Bone marrow (tissue), 2 donors: Measurements from ENCODE around the gene PPM1N.

Experiments used
- DNase-seq, 2 donors: peaks; one replicate each; lab custom pipeline; 2025; lab: John Stamatoyannopoulos, UW

The PPM1N gene

DNA sequence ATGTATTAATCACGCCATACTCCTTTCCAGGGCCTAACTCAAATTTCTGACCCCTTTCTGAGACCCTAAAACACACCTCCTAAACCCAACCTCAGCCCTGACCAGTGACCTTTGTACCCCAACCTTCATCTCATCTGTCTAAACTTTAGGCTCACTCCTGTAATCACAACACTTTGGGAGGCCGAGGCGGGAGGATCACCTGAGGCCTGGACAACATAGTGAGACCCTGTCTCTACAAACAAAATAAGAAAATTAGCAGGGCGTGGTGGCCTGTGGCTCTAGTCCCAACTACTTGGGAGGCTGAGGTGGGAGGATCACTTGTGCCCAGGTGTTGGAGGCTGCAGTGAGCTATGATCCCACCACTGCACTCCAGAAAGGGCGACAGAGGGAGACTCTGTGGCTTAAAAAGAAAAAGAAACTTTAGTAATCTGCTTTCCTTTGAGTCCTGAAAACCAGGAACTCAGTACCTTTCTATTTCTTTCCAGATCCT lies 6.1 kb upstream of the PPM1N start:
- DNase-seq = no peak

DNA sequence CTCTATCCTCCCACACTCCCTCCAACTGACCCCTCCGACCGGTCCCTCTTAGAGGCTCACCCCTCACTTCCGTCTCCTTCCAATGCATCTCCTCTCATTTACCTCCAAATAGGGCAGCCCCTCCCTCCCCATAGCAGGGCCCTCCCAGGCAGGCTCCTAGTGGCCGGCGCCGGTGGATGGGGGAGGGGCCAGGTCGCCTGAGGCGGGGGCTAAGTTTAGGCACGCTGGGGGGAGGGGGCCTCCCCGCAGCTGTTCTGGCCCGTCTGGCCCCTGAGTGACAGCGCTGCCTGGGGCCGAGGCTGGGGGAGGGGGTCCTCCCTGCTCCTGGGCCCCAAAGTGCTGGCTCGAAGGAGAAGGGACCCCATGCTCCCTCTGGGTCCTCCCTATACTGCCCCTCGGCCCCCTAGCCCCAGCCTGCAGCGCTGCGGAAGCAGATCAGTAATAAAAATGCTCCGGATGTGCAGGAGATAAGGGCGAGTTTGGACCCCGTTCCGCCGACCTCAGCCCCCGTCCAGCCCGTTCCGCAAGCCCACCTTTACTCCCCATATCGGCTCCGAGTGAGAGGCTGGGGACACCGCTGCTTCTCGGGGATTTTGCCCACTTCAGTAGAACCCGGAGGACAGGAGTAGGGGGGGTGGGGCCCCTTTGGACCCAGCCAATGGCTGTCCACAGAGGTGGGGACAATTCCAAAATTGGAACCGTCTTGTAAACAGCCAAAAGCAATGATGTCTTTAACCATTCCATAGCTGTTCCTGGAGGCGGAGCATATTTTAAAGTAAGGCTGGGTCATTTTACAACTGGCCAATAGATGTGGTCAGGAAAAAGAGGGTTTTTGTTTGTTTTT lies 5.4 kb upstream of the PPM1N start:
- no peak for DNase-seq

DNA sequence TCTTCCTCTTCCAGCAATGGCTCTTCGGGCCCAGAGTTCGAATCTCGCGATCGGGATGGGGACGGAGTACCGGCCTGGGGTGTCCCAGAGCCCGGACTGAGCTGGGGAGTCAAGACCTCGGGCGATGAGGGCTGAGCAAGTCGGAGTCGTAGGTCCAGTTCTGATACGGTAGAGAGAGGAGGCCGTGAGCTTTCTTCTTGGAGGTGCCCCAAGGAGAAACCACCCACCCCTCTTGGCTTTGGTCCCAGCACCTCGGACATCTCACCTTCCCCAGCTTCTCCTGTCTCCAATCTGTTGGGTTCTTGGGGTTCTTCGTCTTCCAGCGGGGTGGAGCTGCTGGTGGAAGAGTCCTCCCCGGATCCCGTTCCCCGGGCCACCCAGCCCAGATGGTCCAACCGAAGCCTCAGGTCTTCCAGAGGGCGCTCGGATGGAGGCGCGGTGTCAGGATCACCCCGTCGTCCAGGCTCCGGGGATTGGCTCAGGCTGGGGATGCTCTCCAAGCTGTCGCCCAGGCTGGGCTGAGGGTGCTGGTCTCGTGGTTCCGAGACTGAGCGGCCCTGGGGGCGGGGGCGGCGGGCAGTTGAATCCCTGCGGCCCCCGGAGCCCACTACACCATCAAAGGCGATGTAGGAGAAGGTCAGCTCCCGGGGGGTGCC lies 3.9 kb upstream of the PPM1N start:
- DNase-seq = no peak

DNA sequence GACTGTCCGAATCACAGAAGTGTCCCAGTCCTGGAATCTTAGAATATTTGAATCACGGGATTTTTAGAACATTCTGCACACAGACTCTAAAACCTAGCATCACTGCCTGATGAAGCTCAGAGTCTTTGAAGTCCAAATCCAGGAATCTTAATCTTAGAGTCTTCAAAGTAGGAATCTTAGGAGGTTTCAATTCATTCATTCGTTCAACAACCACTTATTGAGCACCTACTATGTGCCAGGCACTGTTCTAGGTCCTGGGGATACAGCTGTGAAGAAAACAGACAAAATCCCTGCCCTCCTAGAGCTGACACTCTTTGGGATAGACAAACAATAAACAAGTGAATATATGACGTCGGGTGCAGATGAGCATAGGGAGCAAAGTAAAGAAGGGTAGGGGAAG lies 3.1 kb upstream of the PPM1N start:
- no peak for DNase-seq

DNA sequence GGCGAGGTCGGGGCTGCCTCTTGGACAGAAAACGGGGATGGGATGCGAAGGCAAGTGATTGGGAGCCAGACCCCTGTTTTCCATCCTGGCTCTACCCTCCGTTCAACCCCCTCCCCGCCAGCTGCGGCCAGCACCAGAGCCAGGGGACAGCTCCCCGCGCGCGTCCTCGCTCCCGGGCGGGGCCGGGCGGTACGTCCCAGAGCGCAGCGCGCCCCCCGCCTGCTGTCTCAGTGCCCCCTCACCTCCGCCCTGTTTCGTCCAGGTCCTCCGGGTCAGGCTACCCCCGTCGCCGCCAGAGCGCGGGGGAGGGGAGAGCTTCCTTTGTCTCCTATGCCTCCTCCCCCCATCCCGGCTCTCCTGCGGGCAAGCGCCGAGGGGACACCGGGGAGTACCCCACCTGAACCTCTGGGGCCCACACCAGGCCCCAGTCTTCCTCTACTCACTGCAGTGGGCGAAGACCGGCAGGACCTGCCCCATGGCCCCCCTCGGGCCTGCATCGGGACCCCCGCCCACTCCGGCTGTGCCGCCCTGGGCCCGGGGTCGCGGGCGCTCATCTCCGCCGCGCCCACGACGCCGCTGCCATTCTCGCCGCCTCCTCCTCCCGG lies 1.8 kb upstream of the PPM1N start:
- peak in 1 of 2 donors; percentile 25 for DNase-seq

DNA sequence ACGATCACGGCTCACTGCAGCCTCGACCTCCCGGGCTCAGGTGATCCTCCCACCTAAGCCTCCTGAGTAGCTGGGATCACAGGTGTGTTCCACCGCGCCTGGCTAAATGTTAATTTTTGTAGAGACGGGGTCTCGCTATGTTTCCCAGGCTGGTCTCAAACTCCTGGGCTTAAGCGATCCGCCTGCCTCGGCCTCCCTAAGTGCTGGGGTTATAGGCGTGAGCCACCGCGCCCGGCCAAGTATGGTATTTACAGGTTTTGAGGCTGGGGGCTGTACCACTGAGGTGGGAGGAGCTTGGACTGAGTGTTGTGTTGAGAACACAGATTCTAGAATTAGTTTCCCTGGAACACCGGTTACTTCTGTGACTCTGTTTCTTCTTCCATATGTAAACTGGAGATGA lies 452 bp upstream of the PPM1N start:
- no peak for DNase-seq

DNA sequence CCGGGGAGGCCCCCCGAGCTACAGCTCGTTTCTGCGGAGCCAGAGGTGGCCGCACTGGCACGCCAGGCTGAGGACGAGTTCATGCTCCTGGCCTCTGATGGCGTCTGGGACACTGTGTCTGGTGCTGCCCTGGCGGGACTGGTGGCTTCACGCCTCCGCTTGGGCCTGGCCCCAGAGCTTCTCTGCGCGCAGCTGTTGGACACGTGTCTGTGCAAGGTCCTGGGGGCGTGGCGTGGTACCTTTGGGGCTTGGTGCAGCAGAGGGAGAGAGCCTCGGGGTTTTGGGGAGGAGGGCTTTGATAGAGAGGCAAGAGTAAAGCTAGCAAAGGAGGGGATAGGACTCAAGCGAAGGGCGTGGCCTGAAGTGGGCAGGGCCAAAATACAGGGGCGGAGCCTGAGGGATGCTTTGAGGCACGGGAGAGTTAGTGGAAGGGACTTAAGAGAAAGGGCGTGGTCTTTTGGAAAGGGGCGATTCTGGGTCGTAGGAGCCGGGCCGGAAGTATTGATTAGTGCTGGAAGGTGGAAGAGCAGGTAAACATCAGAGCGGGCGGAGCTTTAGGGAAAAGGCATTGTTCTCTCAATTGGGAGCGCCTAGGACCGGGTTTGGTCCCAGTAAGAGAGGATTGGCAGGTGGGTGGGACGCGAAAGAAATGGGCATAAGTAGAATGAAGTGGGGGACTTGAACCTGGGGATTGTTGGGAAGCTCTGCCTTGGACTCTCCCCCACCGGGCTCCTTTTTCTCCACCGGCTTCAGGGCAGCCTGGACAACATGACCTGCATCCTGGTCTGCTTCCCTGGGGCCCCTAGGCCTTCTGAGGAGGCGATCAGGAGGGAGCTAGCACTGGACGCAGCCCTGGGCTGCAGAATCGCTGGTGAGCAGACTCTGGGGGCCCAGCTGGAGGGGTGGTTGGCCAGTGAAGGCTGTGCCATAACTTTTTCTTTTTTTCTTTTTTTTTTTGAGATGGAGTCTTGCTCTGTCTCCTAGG lies 1.2 kb downstream of the PPM1N start:
- peak in 1 of 2 donors; percentile 37 for DNase-seq

DNA sequence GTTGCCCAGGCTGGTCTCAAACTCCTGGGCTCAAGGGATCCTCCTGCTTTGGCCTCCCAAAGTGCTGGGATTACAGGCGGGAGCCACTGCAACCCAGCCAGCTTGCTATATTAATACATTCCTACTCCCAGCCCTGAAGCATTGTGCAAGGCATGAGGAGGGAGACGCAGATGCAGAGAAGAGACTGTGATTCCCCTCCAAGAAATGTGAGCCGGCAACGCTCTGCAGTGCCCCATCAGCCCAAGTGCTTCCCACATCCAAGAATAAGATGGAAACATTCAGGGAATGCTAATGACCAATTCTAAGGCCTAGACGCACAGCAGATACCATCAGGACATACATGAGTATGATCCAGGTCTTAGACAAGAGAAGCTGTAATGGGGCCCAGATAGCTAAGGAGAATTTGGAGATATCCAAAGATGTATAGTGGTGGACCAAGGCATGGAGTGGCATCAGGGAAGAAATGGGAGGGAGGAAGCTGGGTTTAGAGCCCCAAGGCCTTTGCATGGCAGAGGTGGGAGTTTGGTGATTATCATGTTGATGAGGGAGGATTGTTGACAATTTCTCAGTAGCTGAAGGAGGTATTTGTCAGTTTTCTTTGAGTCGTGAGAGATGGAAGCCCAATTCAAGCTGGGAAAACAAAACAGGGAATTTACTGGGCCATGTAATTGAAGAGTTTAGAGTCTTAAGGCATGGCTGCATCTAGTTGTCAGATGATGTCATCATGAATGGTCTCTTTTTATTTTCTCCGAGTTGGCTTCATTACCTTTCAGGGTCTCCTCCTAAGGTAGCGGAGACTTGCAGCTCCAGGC lies 2.9 kb downstream of the PPM1N start:
- DNase-seq = no peak

DNA sequence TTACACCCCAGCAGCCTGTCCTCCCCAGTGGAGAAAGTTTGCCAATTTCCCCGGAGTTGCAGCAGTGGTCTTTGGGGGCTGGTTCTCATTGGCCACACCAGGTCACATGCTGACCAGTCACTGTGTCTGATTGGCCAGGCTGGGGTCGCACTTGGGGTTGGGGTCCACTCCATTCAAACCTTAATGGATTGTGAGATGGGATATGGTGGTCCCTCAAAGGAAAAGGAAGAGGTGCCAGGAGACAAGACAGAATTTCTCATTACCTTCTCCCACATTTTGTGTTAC lies 3.4 kb downstream of the PPM1N start:
- DNase-seq = no peak

DNA sequence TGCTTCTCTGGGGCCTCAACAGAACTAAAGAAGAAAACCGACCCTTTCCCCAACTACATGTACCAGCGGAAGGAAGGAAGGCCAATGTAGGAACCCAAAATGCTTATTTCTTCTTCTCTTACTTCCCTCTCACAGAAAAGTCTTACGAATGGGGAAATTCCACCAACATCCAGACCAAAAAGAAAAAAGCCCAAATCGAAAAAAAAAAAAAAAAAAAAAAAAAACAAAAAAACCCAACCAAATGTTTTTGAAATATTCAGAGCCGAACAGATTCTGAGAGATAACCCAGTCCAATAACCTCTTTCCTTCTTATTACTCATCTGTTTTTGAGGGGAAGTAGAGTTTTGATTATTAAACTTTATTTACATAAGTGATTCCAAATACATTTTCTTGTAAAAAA lies 3.9 kb downstream of the PPM1N start:
- no peak for DNase-seq

DNA sequence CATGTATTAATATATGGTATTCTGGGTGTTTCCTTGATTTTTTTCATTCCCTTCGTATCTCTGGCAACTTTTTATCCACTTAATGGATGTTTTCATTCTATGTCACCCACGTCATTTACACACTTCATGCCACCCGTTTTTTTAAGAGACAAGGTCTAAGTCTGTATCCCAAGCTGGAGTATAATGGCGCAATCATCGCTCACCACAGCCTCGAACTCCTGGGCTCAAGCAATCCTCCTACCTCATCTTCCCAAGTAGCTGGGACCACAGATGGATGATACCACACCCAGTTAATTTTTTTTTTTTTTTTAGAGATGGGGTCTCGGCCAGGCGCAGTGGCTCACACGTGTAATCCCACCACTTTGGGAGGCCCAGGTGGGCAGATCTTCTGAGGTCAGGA lies 5.7 kb downstream of the PPM1N start:
- DNase-seq = no peak

DNA sequence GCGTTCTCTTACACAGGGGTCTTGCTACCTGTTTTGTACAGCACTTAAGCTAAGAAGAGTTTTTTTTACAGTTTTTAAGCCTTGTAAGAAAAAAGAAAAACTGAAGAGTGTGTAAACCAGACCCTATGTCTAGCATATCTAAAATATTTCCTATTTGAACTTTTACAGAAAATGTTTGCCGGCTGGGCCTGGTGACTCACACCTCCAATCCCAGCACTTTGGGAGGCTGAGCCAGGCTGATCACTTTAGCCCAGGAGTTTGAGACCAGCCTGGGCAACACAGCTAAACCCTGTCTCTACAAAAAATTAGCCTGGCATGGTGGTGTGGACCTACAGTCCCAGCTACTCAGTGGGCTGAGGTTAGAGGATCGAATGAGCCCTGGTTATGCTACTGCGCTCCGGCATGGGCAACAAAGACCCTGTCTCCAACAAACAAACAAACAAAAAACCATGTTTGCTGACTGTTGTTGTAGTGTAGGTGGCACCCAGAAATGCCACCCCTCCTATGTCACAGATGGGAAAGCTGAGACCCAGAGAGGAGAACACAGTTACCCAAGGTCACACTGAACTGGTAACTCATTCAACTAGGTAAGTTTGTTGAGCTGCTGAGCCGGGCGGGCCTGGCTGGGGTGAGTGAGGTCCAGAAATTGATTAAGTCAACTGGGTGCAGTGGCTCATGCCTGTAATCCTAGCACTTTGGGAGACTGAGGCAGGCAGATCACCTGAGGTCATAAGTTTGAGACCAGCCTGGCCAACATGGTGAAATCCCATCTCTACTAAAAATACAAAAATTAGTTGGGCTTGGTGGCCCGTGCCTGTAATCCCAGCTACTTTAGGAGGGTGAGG lies 7.1 kb downstream of the PPM1N start:
- no peak for DNase-seq

DNA sequence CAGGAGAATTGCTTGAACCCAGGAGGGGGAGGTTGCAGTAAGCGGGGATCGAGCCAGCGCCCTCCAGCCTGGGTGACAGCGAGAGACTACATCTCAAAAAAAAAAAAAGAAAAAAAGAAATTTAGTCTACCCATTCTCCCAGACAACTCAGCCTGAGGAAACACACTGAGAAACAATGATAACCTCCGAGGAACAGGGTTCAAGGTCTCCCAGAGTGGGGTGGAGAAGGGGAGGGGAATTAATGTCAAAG lies 7.7 kb downstream of the PPM1N start:
- no peak for DNase-seq

DNA sequence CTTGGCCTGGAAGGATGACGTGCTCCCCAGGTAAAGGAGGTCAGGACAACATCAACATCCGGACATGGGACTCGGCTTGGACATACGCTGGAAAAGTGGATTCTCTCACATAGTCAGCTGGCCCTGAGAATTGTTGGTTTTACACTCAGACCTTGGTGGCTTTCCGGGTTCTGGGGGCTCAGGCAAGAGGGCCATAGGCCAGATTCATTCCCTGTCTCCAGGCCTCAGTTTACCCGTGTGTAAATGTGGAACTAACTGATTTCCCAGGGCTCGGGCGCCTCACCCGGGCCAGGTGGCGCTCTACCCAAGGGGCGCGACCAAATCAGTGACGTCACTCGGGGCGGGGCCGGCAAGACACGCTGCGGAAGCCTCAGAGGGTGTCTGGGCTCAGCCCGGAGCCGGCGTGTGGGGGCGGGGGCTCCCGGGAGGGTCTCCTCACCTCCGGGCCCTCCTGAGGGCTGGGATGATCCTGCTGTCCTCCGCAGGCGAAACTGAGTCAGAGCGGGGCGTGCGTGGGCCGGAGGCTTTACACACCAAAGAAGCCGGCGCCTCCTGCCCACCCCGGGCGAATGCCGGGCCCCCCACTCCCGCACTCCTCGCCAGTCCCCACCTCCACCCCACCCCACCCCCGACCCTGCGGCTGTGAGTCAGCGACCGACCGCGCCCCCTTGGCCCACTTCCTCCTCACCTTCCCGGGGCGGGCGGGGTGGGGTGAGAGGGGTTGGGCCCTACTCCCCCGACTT lies 8.2 kb downstream of the PPM1N start:
- DNase-seq = peak; percentile 84 to 99

DNA sequence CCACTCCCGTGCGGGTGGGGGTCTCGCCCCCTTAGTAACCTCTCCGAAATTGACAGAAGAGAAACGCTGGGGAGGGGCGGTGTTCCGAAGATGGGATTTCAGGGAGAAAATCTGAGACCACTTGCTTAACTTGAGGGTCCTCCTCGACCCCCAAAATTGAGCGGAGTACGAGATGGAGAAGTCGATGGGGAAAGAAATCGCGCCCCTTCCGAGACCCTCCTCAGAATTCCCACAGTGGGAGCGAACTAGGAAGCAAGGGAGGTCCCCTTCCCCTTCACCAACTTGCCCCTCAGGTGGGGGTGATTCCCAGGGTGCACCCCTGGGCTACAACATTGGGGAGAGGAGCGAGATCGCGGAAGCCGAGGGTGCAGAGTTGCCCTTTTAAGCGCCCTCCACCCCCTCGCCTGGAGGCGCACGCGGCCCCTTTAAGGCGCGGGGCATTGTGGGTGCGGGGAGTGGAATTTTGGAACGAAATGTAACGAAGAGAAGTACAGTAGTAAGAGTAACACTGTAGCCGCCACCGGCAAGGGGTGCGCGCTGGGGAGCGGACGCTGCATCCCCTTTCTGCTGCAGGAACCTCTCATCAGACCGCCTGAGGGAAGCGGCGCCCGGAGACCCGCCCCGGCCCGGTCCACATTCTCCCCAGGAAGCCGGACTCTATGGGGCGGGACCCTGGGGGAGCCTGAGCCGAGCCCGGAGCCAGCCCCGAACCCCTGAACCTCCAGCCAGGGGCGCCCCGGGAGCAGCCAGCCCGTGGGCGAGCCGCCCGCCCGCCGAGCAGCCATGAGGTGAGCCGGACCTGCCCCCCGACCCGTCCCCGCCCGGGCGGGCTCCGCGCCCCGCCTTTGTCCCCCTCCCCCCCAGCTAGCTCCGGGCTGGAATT lies 9.0 kb downstream of the PPM1N start, which contains the start of gene VASP:
TSS of gene VASP (plus strand) at position 491 of the 883 bp plus-strand sequence. CDS start at position 784, 293 bp downstream.
- DNase-seq = peak; percentile 69 to 79

DNA sequence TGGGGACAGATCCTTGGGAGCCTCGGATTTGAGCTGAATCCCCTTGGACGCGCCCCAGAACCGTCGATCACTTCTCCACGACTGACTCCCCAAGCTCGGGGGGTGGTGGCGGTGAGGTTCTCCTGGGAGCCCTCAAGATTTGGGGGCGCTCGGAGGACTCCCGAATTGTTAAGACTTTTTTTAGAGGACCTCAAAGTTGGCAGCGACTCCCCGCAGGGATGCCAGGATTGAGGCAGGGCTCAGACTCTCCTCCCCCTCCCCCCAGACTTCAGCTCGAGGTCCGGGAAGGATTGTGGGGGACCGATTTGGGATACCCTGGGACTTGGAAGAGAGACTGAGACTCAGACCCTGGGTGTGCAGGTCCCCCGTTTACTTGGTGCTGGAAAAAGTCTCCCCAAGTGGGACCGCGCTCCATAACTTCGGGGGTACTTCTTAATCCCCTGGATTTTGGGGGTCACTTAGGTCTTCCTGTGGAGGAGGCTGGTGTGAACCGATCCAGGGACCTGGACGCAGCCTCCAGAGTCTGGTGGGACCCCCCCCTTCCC lies 9.7 kb downstream of the PPM1N start:
- no peak for DNase-seq

DNA sequence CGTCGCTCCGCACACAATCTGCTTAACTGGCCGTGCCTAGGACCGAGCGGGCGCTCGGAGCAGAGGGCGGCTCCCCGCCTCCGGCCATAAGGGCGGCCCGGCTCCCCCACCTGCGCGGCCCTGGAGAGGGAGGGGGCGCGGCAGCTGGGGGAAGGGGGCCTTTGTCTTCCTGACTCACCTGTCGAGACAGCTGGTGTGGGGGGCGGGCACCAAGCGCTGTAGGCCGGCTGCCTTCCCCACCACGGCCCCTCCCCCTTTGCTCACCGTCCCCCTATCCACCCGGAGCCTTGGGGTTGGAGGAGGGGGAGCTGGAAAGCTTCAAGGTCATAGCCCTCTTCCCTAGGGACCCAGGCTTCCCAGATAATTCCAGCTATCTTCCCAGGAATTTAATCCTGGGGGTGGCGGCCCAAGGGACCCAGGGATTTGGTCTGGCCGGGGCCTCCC lies 10.2 kb downstream of the PPM1N start:
- no peak for DNase-seq
